Thyroid gland (tissue), 4 donors: ENCODE measurements around the gene CLDN22. TPM values are rescaled to one million over a fixed set of nuclear protein-coding genes. Genes with fewer than 3 reads are reported as not detected.

Experiments used
- DNase-seq, 2 donors: peaks; one replicate each; pipeline ENCODE4 v3.0.0-alpha.2; 2019
- H3K27ac ChIP-seq, 3 donors: fragments of 200-600 bp; sonication (generic); 1 replicate in 2 of 3; 2 replicates in 1 of 3; pipeline ENCODE4 v1.5.1; 2016 to 2019; ENCODE audit warnings: mild to moderate bottlenecking in 1 of 3, moderate library complexity in 1 of 3
- H3K27me3 ChIP-seq: fragments of 200-600 bp; sonication (generic); one replicate; pipeline ENCODE4 v1.5.1; 2019
- H3K36me3 ChIP-seq, 2 donors: fragments of 200-600 bp; sonication (generic); one replicate each; pipeline ENCODE4 v1.5.1; 2016 to 2019
- H3K4me1 ChIP-seq, 2 donors: fragments of 200-600 bp; sonication (generic); one replicate each; pipeline ENCODE4 v1.5.1; 2017 to 2019
- H3K4me3 ChIP-seq, 3 donors: fragments of 200-600 bp; sonication (generic); replicated peaks in 1 of 3; 1 replicate in 2 of 3; 2 replicates in 1 of 3; pipeline ENCODE4 v1.5.1; 2016; ENCODE audit warnings: mild to moderate bottlenecking in 1 of 3
- H3K9me3 ChIP-seq: fragments of 200-600 bp; sonication (generic); one replicate; pipeline ENCODE4 v1.5.1; 2017
- CTCF ChIP-seq, 6 experiments: fragments of 200-600 bp in 3 of 6; fragments of 450-650 bp in 3 of 6; sonication (generic) in 3 of 6; IDR thresholded peaks; one replicate each; pipeline ENCODE4 v1.5.1; 2016 to 2019; ENCODE audit warnings: antibody characterized with exemption in 6 of 6, mild to moderate bottlenecking in 2 of 6, inconsistent platforms in 1 of 6, moderate library complexity in 1 of 6
- POLR2A ChIP-seq, 2 donors: fragments of 450-650 bp; IDR thresholded peaks; one replicate each; pipeline ENCODE4 v1.6.1; 2017; ENCODE audit warnings: antibody characterized with exemption in 2 of 2, mild to moderate bottlenecking in 2 of 2, moderate library complexity in 1 of 2
- WGBS, 2 donors: methylation state at CpG; one replicate each; pipeline ENCODE4 v1.1.5; 2017; 5-methylcytosine and 5-hydroxymethylcytosine counted together
- intact Hi-C: fragments of 100-400 bp; cut with DNase I; formaldehyde crosslinking; loops from one replicate; pipeline ENCODE4 v1.15.1; 2023
- total RNA-seq, 4 donors: library from RNA; depleted of rRNA; stranded (reverse); fragments of >200 nt; gene quantifications; one replicate each; pipeline ENCODE4 v1.2.3, GENCODE V29; 2016

The CLDN22 gene
- total RNA-seq, 4 donors from 2014 or later: not detected

GRCh38 chr4:183286590-183287308 is 33.3 kb downstream of the CLDN22 start:
- no peaks in the 10 kb centered on the region for H3K9me3 ChIP-seq
- intact Hi-C loops: no loop called here
- no peak for DNase-seq
- TF ChIP-seq CTCF (IDR thresholded peaks at IDR 0.05) (no peak), POLR2A (IDR thresholded peaks at IDR 0.05) (no peak)
- H3K4me1 ChIP-seq: no peaks in the 10 kb centered on the region
- H3K4me3 ChIP-seq: no peak overlapping the region
- H3K36me3 ChIP-seq: peaks cover 41 to 49% of the 10 kb centered on the region in 2 donors
- WGBS, 2 donors: 95% methylated on average over 11 of the region's 11 CpGs
- H3K27ac ChIP-seq: no peak overlapping the region
- no peaks in the 10 kb centered on the region for H3K27me3 ChIP-seq

DNA sequence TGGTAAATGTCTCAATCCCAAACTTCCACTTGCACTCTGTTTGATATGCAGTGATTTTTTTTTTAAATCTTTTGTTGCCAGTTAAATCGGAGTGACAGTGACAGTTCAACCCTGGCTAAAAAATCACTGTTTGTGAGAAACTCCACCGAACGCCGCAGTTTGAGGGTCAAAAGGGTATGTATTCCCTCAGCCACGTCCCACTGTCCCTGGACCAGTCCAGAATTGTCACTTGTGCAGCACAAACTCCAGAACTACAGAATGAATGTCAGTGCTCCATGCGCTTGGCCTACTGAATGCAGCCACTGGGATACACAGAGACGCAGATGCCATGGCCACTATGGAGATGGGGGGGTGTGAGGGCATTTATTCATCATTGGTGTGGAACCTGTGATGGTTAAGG is 34.2 kb downstream of the CLDN22 start:
- H3K27ac ChIP-seq: no peak overlapping the region
- no peaks in the 10 kb centered on the region for H3K9me3 ChIP-seq
- H3K27me3 ChIP-seq: no peaks in the 10 kb centered on the region
- intact Hi-C loops: no loop called here
- no peaks in the 10 kb centered on the region for H3K4me1 ChIP-seq
- peaks cover 41 to 49% of the 10 kb centered on the region in 2 donors for H3K36me3 ChIP-seq
- DNase-seq: no peak
- 97 to 98% methylated on average over 7 of the region's 7 CpGs for WGBS, 2 donors
- no peak overlapping the region for H3K4me3 ChIP-seq
- TF ChIP-seq CTCF (IDR thresholded peaks at IDR 0.05) (no peak), POLR2A (IDR thresholded peaks at IDR 0.05) (no peak)

DNA sequence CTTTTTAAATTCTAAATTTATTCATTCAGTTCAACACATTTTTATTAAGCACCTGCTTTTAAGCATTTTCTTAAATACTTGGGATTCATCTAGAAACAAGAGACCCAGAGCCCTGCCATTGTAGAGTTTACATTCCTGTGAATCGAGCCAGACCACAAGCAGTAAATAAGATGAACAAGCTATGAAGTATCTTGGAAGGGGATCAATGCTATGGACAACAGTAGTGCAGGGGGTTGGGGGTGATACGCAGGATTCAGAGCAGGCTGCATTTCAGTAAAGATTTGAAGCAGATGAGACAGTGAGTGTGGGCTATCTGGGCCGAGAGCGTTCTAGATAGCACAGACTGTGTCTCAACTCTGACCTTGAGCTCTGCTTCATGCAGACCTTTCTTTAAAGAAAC is 35.1 kb downstream of the CLDN22 start:
- intact Hi-C loops: no loop called here
- no peaks in the 10 kb centered on the region for H3K9me3 ChIP-seq
- H3K27ac ChIP-seq: no peak overlapping the region
- H3K4me3 ChIP-seq: no peak overlapping the region
- no peaks in the 10 kb centered on the region for H3K4me1 ChIP-seq
- no peak for TF ChIP-seq POLR2A (IDR thresholded peaks at IDR 0.05)
- TF ChIP-seq CTCF (IDR thresholded peaks at IDR 0.05): no peak
- no peak for DNase-seq
- 92 to 93% methylated on average over 4 of the region's 4 CpGs for WGBS, 2 donors
- H3K27me3 ChIP-seq: no peaks in the 10 kb centered on the region
- peaks cover 41 to 53% of the 10 kb centered on the region in 2 donors for H3K36me3 ChIP-seq

GRCh38 chr4:183284258-183284785 is 35.8 kb downstream of the CLDN22 start:
- Histone ChIP-seq H3K36me3 (peaks cover 38 to 52% of the 10 kb centered on the region in 2 donors), H3K27ac (no peak overlapping the region), H3K4me1 (no peaks in the 10 kb centered on the region), H3K4me3 (no peak overlapping the region), H3K27me3 (no peaks in the 10 kb centered on the region), H3K9me3 (no peaks in the 10 kb centered on the region)
- TF ChIP-seq CTCF (IDR thresholded peaks at IDR 0.05): no peak
- no peak for TF ChIP-seq POLR2A (IDR thresholded peaks at IDR 0.05)
- 92% methylated on average over 12 of the region's 12 CpGs for WGBS, 2 donors
- DNase-seq: no peak
- intact Hi-C loops: no loop called here

DNA sequence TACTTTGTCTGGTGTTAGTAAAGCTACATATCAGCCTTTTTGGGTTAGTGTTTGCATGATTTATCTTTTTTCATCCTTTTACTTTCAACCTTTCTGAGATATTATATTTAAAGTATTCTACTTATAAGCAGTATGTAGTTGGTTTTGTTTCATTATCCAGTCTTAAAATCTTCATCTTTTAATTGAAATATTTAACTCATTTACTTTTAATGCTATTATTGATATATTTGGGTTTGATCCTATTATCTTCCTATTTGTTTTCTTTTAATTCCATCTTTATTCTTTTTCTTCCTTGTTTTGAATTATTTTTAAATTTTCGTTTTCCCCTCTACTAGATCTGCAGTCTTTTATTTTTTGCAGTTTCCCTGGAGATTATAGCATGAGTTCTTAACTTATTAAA is 44.0 kb downstream of the CLDN22 start:
- 0 to 90% methylated on average over 1 of the region's 1 CpG for WGBS, 2 donors
- Histone ChIP-seq H3K4me3 (no peak overlapping the region), H3K27ac (no peak overlapping the region), H3K4me1 (no peaks in the 10 kb centered on the region), H3K27me3 (no peaks in the 10 kb centered on the region), H3K36me3 (peaks cover 13 to 18% of the 10 kb centered on the region in 2 donors), H3K9me3 (no peaks in the 10 kb centered on the region)
- DNase-seq: no peak
- TF ChIP-seq CTCF (IDR thresholded peaks at IDR 0.05): no peak
- TF ChIP-seq POLR2A (IDR thresholded peaks at IDR 0.05): no peak
- intact Hi-C loops: no loop called here
